GM23248 (cell line): ENCODE measurements around the gene KIAA1614. TPM values are rescaled to one million over a fixed set of nuclear protein-coding genes. Genes with fewer than 3 reads are reported as not detected.

Experiments
- DNase-seq: peaks from one replicate; pipeline ENCODE4 v3.0.0-alpha.2; 2015
- H2AFZ ChIP-seq: fragments of 200-600 bp; sonication (generic); 2 replicates; pipeline ENCODE4 v1.6.1; 2016; ENCODE audit warnings: antibody characterized with exemption
- H3F3A ChIP-seq: fragments of 200-600 bp; sonication (generic); 2 replicates; pipeline ENCODE4 v1.6.1; 2016; ENCODE audit warnings: mild to moderate bottlenecking, antibody characterized with exemption, mixed run types; ENCODE audit not compliant: insufficient read depth
- H3K27ac ChIP-seq: fragments of 200-600 bp; sonication (generic); 2 replicates; pipeline ENCODE4 v1.5.1; 2016; ENCODE audit warnings: mild to moderate bottlenecking
- H3K27me3 ChIP-seq: fragments of 200-600 bp; sonication (generic); replicated peaks from 2 replicates; pipeline ENCODE4 v1.6.1; 2016; ENCODE audit warnings: mild to moderate bottlenecking; ENCODE audit not compliant: insufficient read depth
- H3K36me3 ChIP-seq: fragments of 200-600 bp; sonication (generic); 2 replicates; pipeline ENCODE4 v1.6.1; 2016; ENCODE audit warnings: low read depth, mild to moderate bottlenecking
- H3K4me1 ChIP-seq: fragments of 200-600 bp; sonication (generic); 2 replicates; pipeline ENCODE4 v1.6.1; 2016; ENCODE audit warnings: mild to moderate bottlenecking; ENCODE audit not compliant: insufficient read depth
- H3K4me2 ChIP-seq: fragments of 200-600 bp; sonication (generic); one replicate; pipeline ENCODE4 v1.6.1; 2016; ENCODE audit warnings: mild to moderate bottlenecking; ENCODE audit not compliant: unreplicated experiment
- H3K4me3 ChIP-seq: fragments of 200-600 bp; sonication (generic); 2 replicates; pipeline ENCODE4 v1.5.1; 2016; ENCODE audit warnings: mild to moderate bottlenecking
- H3K79me2 ChIP-seq: fragments of 200-600 bp; sonication (generic); 2 replicates; pipeline ENCODE4 v1.6.1; 2016; ENCODE audit warnings: mild to moderate bottlenecking; ENCODE audit not compliant: insufficient read depth
- H3K9ac ChIP-seq: fragments of 200-600 bp; sonication (generic); 2 replicates; pipeline ENCODE4 v1.6.1; 2016; ENCODE audit warnings: mild to moderate bottlenecking
- H3K9me2 ChIP-seq: fragments of 200-600 bp; sonication (generic); 2 replicates; pipeline ENCODE4 v1.6.1; 2016; ENCODE audit warnings: mixed run types, mild to moderate bottlenecking, moderate library complexity; ENCODE audit not compliant: insufficient read depth
- H3K9me3 ChIP-seq: fragments of 200-600 bp; sonication (generic); one replicate; pipeline ENCODE4 v1.6.1; 2017; ENCODE audit warnings: low read depth
- H4K20me1 ChIP-seq: fragments of 200-600 bp; sonication (generic); 2 replicates; pipeline ENCODE4 v1.6.0; 2016; ENCODE audit not compliant: insufficient read depth
- EZH2 ChIP-seq: fragments of 200-600 bp; sonication (generic); IDR thresholded peaks from 2 replicates; pipeline ENCODE4 v1.6.1; 2018; ENCODE audit warnings: antibody characterized with exemption, mild to moderate bottlenecking; ENCODE audit not compliant: insufficient read depth, poor library complexity, severe bottlenecking
- EZH2phosphoT487 ChIP-seq: fragments of 200-600 bp; sonication (generic); IDR thresholded peaks from 2 replicates; pipeline ENCODE4 v1.6.1; 2018; ENCODE audit warnings: antibody characterized with exemption, moderate library complexity, mild to moderate bottlenecking, low read depth; ENCODE audit not compliant: insufficient read depth
- WGBS, 2 experiments: methylation state at CpG; one replicate each; pipeline ENCODE4 v1.1.6; 2015 to 2017; ENCODE audit warnings: low lambda C conversion rate in 2 of 2, low coverage in 1 of 2; ENCODE audit errors: missing lambda C conversion rate in 2 of 2; 5-methylcytosine and 5-hydroxymethylcytosine counted together
- in situ Hi-C: fragments of 300-500 bp; cut with MboI; formaldehyde crosslinking; loops from 2 replicates; pipeline ENCODE4 v1.15.0; 2020
- polyA plus RNA-seq: library from polyadenylated mRNA; unstranded; fragments of >200 nt; fragmentation: Nextera tagmentation; extraction: Ambion mirVana; gene quantifications from 2 replicates; pipeline ENCODE4 v1.2.1, GENCODE V29; 2016
- total RNA-seq: library from RNA; depleted of rRNA; stranded (reverse); fragments of >200 nt; shearing (Covaris generic); gene quantifications from 2 replicates; pipeline ENCODE4 v1.2.3, GENCODE V29; 2014; rRNA removed

KIAA1614 gene
- total RNA-seq (8.6 and 11.7 TPM in 2 replicates), polyA plus RNA-seq (1.3 and 2.7 TPM in 2 replicates)

GRCh38 chr1:180912801-180913565 is at the start of gene KIAA1614:
KIAA1614 (plus strand) TSS chr1:180912897; CDS start chr1:180913244, 347 bp downstream.
- no peaks in the 10 kb centered on the region for H3K9me3 ChIP-seq
- WGBS, 2 experiments: 0 to 2% methylated on average over 50 to 59 of the region's 76 CpGs

GRCh38 chr1:180863158-180863775 is 49.4 kb upstream of the KIAA1614 start:
- H3K79me2 ChIP-seq: no peaks in the 10 kb centered on the region
- no peak overlapping the region for H3K9ac ChIP-seq
- no peak overlapping the region for H3K27ac ChIP-seq
- H3F3A ChIP-seq: no peaks in the 10 kb centered on the region
- H3K4me2 ChIP-seq: peak overlapping the region; percentile 19
- no peak overlapping the region for H3K4me3 ChIP-seq
- H2AFZ ChIP-seq: peak overlapping the region; percentile 49
- no peaks in the 10 kb centered on the region for H3K27me3 ChIP-seq
- in situ Hi-C loops: loop anchor here (5.0 to 10.0 kb wide), 2 partner anchors 238 to 351 kb away; no protein-coding TSS in a partner anchor
- 15 to 19% methylated on average over 6 of the region's 6 CpGs for WGBS, 2 experiments
- H3K36me3 ChIP-seq: no peaks in the 10 kb centered on the region
- DNase-seq: peak; percentile 62
- peaks cover 5% of the 10 kb centered on the region for H3K4me1 ChIP-seq
- H4K20me1 ChIP-seq: no peaks in the 10 kb centered on the region
- TF ChIP-seq EZH2 (no peak), EZH2phosphoT487 (no peak)
- H3K9me3 ChIP-seq: no peaks in the 10 kb centered on the region
- no peaks in the 10 kb centered on the region for H3K9me2 ChIP-seq

More at GRCh38 chr1:180912801-180913565, at the start of gene KIAA1614:
- Histone ChIP-seq H3K79me2 (peaks cover 8% of the 10 kb centered on the region; the same call in 1 of the 2 replicates), H3K4me1 (peaks cover 8% of the 10 kb centered on the region), H3K9me2 (no peaks in the 10 kb centered on the region), H3F3A (peaks cover 4% of the 10 kb centered on the region; the same call in 1 of the 2 replicates), H4K20me1 (no peaks in the 10 kb centered on the region), H3K4me3 (peak within 1 kb of the TSS; percentile 78), H3K9ac (peak within 1 kb of the TSS; percentile 87), H2AFZ (peak within 1 kb of the TSS; percentile 85), H3K27ac (peak within 1 kb of the TSS; percentile 60), H3K27me3 (no peaks in the 10 kb centered on the region), H3K36me3 (no peaks in the 10 kb centered on the region), H3K4me2 (peak within 1 kb of the TSS; percentile 78)
- DNase-seq: peak; percentile 81
- TF ChIP-seq EZH2phosphoT487 (no peak), EZH2 (no peak)
- in situ Hi-C loops: no loop called here

- H3K4me1 ChIP-seq: no peaks in the 10 kb centered on the region
- H3K9ac ChIP-seq: no peak overlapping the region
- H4K20me1 ChIP-seq: no peaks in the 10 kb centered on the region
- 0 out of 2 replicates have a peak, but pooled peaks cover 5% of the 10 kb centered on the region for H3F3A ChIP-seq
- whole genome bisulfite sequencing, 2 experiments: 48 to 52% methylated on average over 6 of the region's 6 CpGs
- H3K27ac ChIP-seq: peak overlapping the region; percentile 9; the same call in 1 of the 2 replicates
- no peak overlapping the region for H3K4me2 ChIP-seq
- TF ChIP-seq EZH2phosphoT487 (no peak), EZH2 (no peak)
- H2AFZ ChIP-seq: no peak overlapping the region
- 0 out of 2 replicates have a peak, but pooled peaks cover 3% of the 10 kb centered on the region for H3K36me3 ChIP-seq
- no peaks in the 10 kb centered on the region for H3K9me2 ChIP-seq
- DNase-seq: peak; percentile 79
- in situ Hi-C loops: loop anchor here (5.0 kb wide), 1 partner anchor 265 kb away; no protein-coding TSS in a partner anchor
- no peaks in the 10 kb centered on the region for H3K79me2 ChIP-seq
- no peaks in the 10 kb centered on the region for H3K9me3 ChIP-seq
- no peak overlapping the region for H3K4me3 ChIP-seq
- H3K27me3 ChIP-seq: no peaks in the 10 kb centered on the region
These were observed 30.7 kb upstream of the KIAA1614 start for GRCh38 chr1:180881806-180882509.
